Sigmoid colon (tissue), 7 donors: ENCODE measurements around the gene NTM. TPM values are rescaled to one million over a fixed set of nuclear protein-coding genes. Genes with fewer than 3 reads are reported as not detected.

ENCODE experiments used
- DNase-seq: peaks from one replicate; pipeline ENCODE4 v3.0.0-alpha.2; 2019
- H3K27ac ChIP-seq, 4 donors: fragments of 200-600 bp; sonication (generic); one replicate each; pipeline ENCODE4 v1.5.1; 2016 to 2019; ENCODE audit warnings: mild to moderate bottlenecking in 1 of 4
- H3K27me3 ChIP-seq, 3 donors: fragments of 200-600 bp; sonication (generic); one replicate each; pipeline ENCODE4 v1.5.1; 2019; ENCODE audit warnings: mild to moderate bottlenecking in 1 of 3
- H3K36me3 ChIP-seq, 4 donors: fragments of 200-600 bp; sonication (generic); one replicate each; pipeline ENCODE4 v1.5.1; 2016 to 2019
- H3K4me1 ChIP-seq, 4 donors: fragments of 200-600 bp; sonication (generic); one replicate each; pipeline ENCODE4 v1.5.1; 2017 to 2019
- H3K4me3 ChIP-seq, 4 donors: fragments of 200-600 bp; sonication (generic); one replicate each; pipeline ENCODE4 v1.5.1; 2017 to 2019; ENCODE audit warnings: mild to moderate bottlenecking in 2 of 4, moderate library complexity in 1 of 4
- H3K9me3 ChIP-seq, 4 donors: fragments of 200-600 bp in 3 of 4; sonication (generic) in 3 of 4; one replicate each; pipeline versions ENCODE4 v1.5.1 to v1.6.1; 2013 to 2019
- EP300 ChIP-seq, 4 donors: sonication (generic); formaldehyde crosslinking; IDR thresholded peaks; one replicate each; pipeline ENCODE4 v1.6.1; 2017; ENCODE audit warnings: antibody characterized with exemption in 4 of 4
- POLR2A ChIP-seq, 2 donors: fragments of 450-650 bp; IDR thresholded peaks; one replicate each; pipeline ENCODE4 v1.6.1; 2016; ENCODE audit warnings: antibody characterized with exemption in 2 of 2, mild to moderate bottlenecking in 2 of 2, moderate library complexity in 2 of 2
- POLR2AphosphoS5 ChIP-seq, 4 donors: sonication (generic); formaldehyde crosslinking; IDR thresholded peaks; one replicate each; pipeline ENCODE4 v1.6.1; 2017; ENCODE audit warnings: antibody characterized with exemption in 4 of 4
- WGBS, 2 donors: extraction: QIAGEN DNeasy Blood & Tissue Kit; methylation state at CpG; one replicate each; pipeline ENCODE4 v1.1.7; 2013; 5-methylcytosine and 5-hydroxymethylcytosine counted together
- intact Hi-C: fragments of 100-400 bp; cut with DNase I; formaldehyde crosslinking; loops from one replicate; pipeline ENCODE4 v1.15.1; 2023
- polyA plus RNA-seq, 3 donors: library from polyadenylated mRNA; stranded (reverse); fragments of 200-250 nt; gene quantifications; one replicate each; pipeline ENCODE4 v1.2.3, GENCODE V29; 2013
- total RNA-seq, 4 donors: library from RNA; depleted of rRNA; stranded (reverse); fragments of >200 nt; gene quantifications; one replicate each; pipeline ENCODE4 v1.1.0, GENCODE V29; 2016
- TF ChIP-seq, protein P1 (sequence below), 4 experiments: fragments of 450-650 bp in 3 of 4; fragments of 200-600 bp in 1 of 4; IDR thresholded peaks; one replicate each; pipeline ENCODE4 v1.5.1; 2016 to 2019; ENCODE audit warnings: antibody characterized with exemption in 4 of 4, mild to moderate bottlenecking in 3 of 4, moderate library complexity in 2 of 4
- donor health status: healthy with polysubstance abuse.
- donor health status: Bipolar disorder and iron deficiency.
- donor health status: healthy.

Gene NTM
- total and polyA plus RNA-seq, 7 donors: 0.96 to 18.3 (median 6.4) TPM; not detected in 1

DNA sequence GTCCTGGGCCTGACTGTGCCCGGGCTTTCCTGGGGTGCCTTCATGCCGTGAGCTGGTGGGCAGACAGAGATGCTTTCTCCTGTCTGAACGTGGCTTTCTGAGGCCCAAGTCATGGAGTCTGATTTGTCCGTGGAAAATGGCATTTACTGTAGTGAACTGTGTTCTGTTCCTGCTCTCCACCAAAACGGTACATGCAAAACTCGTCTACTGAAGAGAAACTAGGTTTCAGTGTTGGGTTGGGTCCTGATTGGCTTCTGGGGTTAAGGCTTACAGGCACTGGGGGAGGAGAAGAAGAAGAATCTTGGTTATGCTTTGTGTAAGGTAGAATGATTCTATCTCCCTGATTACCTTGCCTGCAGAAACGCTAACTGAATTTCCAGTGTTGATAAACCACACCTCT is 541.7 kb downstream of the NTM start:
- Histone ChIP-seq H3K36me3 (no peaks in the 10 kb centered on the region), H3K27ac (no peak overlapping the region), H3K9me3 (no peaks in the 10 kb centered on the region), H3K4me3 (peak overlapping the region in 2 of 4 donors; percentile 57 to 64), H3K4me1 (peaks cover 0 to 25% (median 14%) of the 10 kb centered on the region in 4 donors), H3K27me3 (peaks cover 3 to 23% (median 10%) of the 10 kb centered on the region in 3 donors)
- intact Hi-C loops: loop anchor here (2.0 kb wide), 1 partner anchor 45 kb away; no protein-coding TSS in a partner anchor
- DNase-seq: no peak
- TF ChIP-seq POLR2AphosphoS5 (IDR thresholded peaks at IDR 0.05) (no peak), EP300 (IDR thresholded peaks at IDR 0.05) (no peak), POLR2A (IDR thresholded peaks at IDR 0.05) (no peak)
- TF ChIP-seq, protein P1, sequence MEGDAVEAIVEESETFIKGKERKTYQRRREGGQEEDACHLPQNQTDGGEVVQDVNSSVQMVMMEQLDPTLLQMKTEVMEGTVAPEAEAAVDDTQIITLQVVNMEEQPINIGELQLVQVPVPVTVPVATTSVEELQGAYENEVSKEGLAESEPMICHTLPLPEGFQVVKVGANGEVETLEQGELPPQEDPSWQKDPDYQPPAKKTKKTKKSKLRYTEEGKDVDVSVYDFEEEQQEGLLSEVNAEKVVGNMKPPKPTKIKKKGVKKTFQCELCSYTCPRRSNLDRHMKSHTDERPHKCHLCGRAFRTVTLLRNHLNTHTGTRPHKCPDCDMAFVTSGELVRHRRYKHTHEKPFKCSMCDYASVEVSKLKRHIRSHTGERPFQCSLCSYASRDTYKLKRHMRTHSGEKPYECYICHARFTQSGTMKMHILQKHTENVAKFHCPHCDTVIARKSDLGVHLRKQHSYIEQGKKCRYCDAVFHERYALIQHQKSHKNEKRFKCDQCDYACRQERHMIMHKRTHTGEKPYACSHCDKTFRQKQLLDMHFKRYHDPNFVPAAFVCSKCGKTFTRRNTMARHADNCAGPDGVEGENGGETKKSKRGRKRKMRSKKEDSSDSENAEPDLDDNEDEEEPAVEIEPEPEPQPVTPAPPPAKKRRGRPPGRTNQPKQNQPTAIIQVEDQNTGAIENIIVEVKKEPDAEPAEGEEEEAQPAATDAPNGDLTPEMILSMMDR (IDR thresholded peaks at IDR 0.05): no peak
- 64 to 67% methylated on average over 7 of the region's 7 CpGs for WGBS, 2 donors

DNA sequence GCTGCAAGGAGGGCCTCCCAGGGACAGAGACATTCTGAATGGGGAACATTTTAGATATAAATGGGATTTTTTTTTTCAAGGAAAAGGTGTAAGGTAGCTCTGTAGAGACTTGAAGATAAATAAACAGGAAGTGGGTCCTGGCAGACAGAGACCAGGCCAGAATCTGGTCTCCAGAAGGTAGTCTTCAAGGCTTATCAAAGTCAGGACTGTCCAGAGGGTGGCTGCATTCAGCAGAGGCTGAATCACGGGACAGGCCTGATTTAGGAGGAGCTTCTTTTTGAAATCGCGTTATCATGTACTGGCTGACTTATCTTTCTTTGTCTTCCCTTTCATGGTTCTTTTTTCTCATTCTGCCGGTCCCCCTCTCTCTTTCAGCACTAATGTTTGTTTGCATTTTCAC is 542.9 kb downstream of the NTM start:
- intact Hi-C loops: loop anchor here (2.0 kb wide), 1 partner anchor 46 kb away; no protein-coding TSS in a partner anchor
- WGBS, 2 donors: 63 to 91% methylated on average over 4 of the region's 4 CpGs
- peaks cover 0 to 25% (median 14%) of the 10 kb centered on the region in 4 donors for H3K4me1 ChIP-seq
- TF ChIP-seq EP300 (IDR thresholded peaks at IDR 0.05): no peak
- TF ChIP-seq, protein P1 (IDR thresholded peaks at IDR 0.05): no peak
- TF ChIP-seq POLR2A (IDR thresholded peaks at IDR 0.05): no peak
- no peak for TF ChIP-seq POLR2AphosphoS5 (IDR thresholded peaks at IDR 0.05)
- no peaks in the 10 kb centered on the region for H3K36me3 ChIP-seq
- no peak for DNase-seq
- no peak overlapping the region for H3K4me3 ChIP-seq
- peaks cover 3 to 23% (median 10%) of the 10 kb centered on the region in 3 donors for H3K27me3 ChIP-seq
- H3K27ac ChIP-seq: no peak overlapping the region
- no peaks in the 10 kb centered on the region for H3K9me3 ChIP-seq

DNA sequence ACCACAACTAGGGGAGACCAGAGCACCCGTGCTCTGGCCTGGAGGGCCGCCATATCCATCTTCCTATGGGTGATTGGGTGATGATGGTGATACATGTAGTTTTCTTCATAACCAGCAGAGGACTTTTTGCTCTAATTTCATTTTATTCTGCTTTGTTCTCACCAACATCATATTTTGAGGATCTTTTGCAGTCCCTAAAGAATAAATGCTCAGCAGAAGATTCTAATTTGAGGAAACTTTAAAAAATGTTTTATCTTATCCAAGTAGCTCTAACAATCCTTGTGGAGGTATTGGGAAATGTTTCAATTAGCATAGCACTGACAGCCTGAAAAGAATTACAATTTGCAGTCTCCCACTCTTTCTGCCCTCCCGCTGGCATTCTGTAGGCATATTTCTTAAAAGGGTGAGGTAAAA is 544.0 kb downstream of the NTM start:
- peaks cover 0 to 24% (median 14%) of the 10 kb centered on the region in 4 donors for H3K4me1 ChIP-seq
- TF ChIP-seq, protein P1 (IDR thresholded peaks at IDR 0.05): no peak
- no peak for TF ChIP-seq EP300 (IDR thresholded peaks at IDR 0.05)
- TF ChIP-seq POLR2AphosphoS5 (IDR thresholded peaks at IDR 0.05): no peak
- no peak for TF ChIP-seq POLR2A (IDR thresholded peaks at IDR 0.05)
- no peaks in the 10 kb centered on the region for H3K9me3 ChIP-seq
- no peaks in the 10 kb centered on the region for H3K36me3 ChIP-seq
- DNase-seq: no peak
- peaks cover 3 to 23% (median 8%) of the 10 kb centered on the region in 3 donors for H3K27me3 ChIP-seq
- intact Hi-C loops: no loop called here
- WGBS, 2 donors: 73 to 80% methylated on average over 3 of the region's 3 CpGs
- no peak overlapping the region for H3K27ac ChIP-seq
- no peak overlapping the region for H3K4me3 ChIP-seq

DNA sequence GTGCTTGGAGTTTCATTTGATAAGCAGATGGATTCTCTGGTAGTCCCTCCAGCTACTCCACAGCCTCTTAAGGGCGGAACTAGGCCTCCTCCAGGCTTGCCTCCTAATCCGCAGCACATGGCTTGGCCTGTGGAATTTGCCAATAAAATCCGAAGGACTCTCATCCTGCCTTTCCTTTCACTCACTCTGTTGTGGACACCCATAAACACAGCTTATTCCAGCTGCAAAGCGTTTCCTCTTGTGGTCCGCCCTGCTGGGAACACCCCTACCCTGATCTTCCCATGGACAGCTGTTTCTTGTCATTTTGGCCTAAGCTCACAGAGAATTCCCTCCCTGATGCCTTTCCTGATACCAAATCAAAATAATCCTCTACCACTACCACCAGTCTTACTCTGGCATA is 546.2 kb downstream of the NTM start:
- WGBS, 2 donors: 57 to 58% methylated on average over 5 of the region's 5 CpGs
- intact Hi-C loops: no loop called here

More for the DNA sequence above, 546.2 kb downstream of the NTM start:
- Histone ChIP-seq H3K36me3 (no peaks in the 10 kb centered on the region), H3K9me3 (no peaks in the 10 kb centered on the region), H3K4me1 (peaks cover 0 to 6% (median 1%) of the 10 kb centered on the region in 4 donors), H3K27me3 (peaks cover 0 to 3% (median 0%) of the 10 kb centered on the region in 3 donors), H3K27ac (no peak overlapping the region), H3K4me3 (no peak overlapping the region)
- DNase-seq: no peak
- TF ChIP-seq, protein P1 (IDR thresholded peaks at IDR 0.05): no peak
- TF ChIP-seq POLR2AphosphoS5 (IDR thresholded peaks at IDR 0.05) (no peak), POLR2A (IDR thresholded peaks at IDR 0.05) (no peak), EP300 (IDR thresholded peaks at IDR 0.05) (no peak)
